NB4 (cell line): ENCODE measurements around the gene TOR2A.

ENCODE experiments used
- DNase-seq: peaks from one replicate; pipeline ENCODE4 v3.0.0; 2010; ENCODE audit warnings: low read depth
- H3K4me3 ChIP-seq: one replicate; pipeline ENCODE4 v1.5.1; 2011; ENCODE audit warnings: mild to moderate bottlenecking, low read depth, low read length, moderate library complexity
- CTCF ChIP-seq: IDR thresholded peaks from one replicate; pipeline ENCODE4 v1.5.1; 2012; ENCODE audit warnings: low read depth, low read length
- MAX ChIP-seq: IDR thresholded peaks from 2 replicates; pipeline ENCODE4 v1.6.1; 2011; ENCODE audit warnings: low read depth, low read length
- MYC ChIP-seq: IDR thresholded peaks from 2 replicates; pipeline ENCODE4 v1.6.1; 2011; ENCODE audit warnings: low read depth, low read length
- POLR2A ChIP-seq: IDR thresholded peaks from 2 replicates; pipeline ENCODE4 v1.6.1; 2011; ENCODE audit warnings: mild to moderate bottlenecking; ENCODE audit not compliant: insufficient read length; ENCODE audit errors: extremely low read depth

TOR2A gene

GRCh38 chr9:127689329-127690000, 45.6 kb downstream of the TOR2A start:
- DNase-seq, result no peak
- TF ChIP-seq MYC (no peak), CTCF (no peak), POLR2A (no peak), MAX (no peak)
- no peak overlapping the region for H3K4me3 ChIP-seq

- H3K4me3 ChIP-seq, result no peak overlapping the region
- DNase-seq, result no peak
- no peak for TF ChIP-seq MYC
- no peak for TF ChIP-seq POLR2A
Measured at GRCh38 chr9:127686461-127687393, 48.4 kb downstream of the TOR2A start.

GRCh38 chr9:127684576-127684975, 50.5 kb downstream of the TOR2A start:
- no peak for DNase-seq
- TF ChIP-seq POLR2A (no peak), MYC (no peak), CTCF (no peak), MAX (no peak)

GRCh38 chr9:127683723-127684122, 51.4 kb downstream of the TOR2A start:
- H3K4me3 ChIP-seq, result no peak overlapping the region
- no peak for TF ChIP-seq MYC
- no peak for TF ChIP-seq POLR2A
- no peak for TF ChIP-seq MAX
- TF ChIP-seq CTCF, result no peak
- DNase-seq, result no peak

More at GRCh38 chr9:127684576-127684975, 50.5 kb downstream of the TOR2A start:
- no peak overlapping the region for H3K4me3 ChIP-seq

GRCh38 chr9:127682351-127683136, 52.5 kb downstream of the TOR2A start:
- no peak overlapping the region for H3K4me3 ChIP-seq
- DNase-seq, result no peak
- no peak for TF ChIP-seq MYC
- no peak for TF ChIP-seq MAX
- TF ChIP-seq POLR2A, result no peak
- TF ChIP-seq CTCF, result no peak
